Measurements from ENCODE around the gene STT3B. TPM values are rescaled to one million over a fixed set of nuclear protein-coding genes. Genes with fewer than 3 reads are reported as not detected.

STT3B gene
- total RNA-seq, 1 donor = 244 TPM

DNA sequence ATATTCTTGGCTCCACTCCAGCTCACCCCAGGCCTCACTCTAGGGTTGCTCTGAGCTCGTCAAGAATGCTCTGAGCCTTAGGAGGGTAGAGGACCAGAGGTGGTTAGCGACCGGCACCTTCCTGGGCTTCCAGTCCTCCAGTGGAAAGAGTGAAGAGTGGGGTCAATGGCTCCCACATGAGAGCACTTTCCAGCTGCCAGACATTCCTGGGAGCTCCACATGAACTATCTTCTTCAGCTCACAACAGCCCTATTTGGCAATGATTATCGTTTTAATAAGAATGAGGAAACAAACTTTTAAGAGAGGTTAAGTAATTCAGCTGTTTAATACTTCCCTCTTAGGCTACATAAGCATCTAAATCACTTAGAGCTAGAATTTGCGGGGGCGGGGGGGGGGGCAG, 139.3 kb downstream of the STT3B start:
- TF ChIP-seq, protein P1, sequence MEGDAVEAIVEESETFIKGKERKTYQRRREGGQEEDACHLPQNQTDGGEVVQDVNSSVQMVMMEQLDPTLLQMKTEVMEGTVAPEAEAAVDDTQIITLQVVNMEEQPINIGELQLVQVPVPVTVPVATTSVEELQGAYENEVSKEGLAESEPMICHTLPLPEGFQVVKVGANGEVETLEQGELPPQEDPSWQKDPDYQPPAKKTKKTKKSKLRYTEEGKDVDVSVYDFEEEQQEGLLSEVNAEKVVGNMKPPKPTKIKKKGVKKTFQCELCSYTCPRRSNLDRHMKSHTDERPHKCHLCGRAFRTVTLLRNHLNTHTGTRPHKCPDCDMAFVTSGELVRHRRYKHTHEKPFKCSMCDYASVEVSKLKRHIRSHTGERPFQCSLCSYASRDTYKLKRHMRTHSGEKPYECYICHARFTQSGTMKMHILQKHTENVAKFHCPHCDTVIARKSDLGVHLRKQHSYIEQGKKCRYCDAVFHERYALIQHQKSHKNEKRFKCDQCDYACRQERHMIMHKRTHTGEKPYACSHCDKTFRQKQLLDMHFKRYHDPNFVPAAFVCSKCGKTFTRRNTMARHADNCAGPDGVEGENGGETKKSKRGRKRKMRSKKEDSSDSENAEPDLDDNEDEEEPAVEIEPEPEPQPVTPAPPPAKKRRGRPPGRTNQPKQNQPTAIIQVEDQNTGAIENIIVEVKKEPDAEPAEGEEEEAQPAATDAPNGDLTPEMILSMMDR (IDR thresholded peaks at IDR 0.05; ENCODE audit: insufficient read depth, low read depth, low read length) = no peak
- DNase-seq (ENCODE audit: low read depth) = peak; percentile 53
- no peak overlapping the region for H3K4me3 ChIP-seq (ENCODE audit: low read depth, low read length)

GRCh38 chr3:31673950-31674349, 141.2 kb downstream of the STT3B start:
- H3K4me3 ChIP-seq (ENCODE audit: low read depth, low read length) = no peak overlapping the region
- TF ChIP-seq, protein P1 (IDR thresholded peaks at IDR 0.05; ENCODE audit: insufficient read depth, low read depth, low read length) = no peak
- DNase-seq (ENCODE audit: low read depth) = no peak

DNA sequence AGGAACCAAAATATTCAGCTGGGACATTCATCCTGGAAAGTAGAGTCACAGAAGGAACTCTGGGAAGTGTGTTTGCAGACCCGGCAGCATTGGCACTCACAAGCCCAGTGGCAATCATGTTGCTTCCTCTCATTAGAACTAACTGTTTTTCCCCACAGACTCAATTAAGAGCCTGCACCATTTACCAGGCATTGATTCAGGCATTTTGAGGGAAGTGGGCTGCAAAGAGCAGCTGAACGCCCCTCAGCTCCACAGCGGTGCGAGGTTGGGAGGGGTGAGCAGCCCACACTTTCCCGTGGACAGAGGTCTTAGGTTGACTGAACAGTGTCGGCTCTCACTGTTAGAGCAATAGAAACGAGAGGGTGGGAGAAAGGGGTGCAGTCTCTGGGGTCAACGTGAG, 143.8 kb downstream of the STT3B start:
- no peak for DNase-seq (ENCODE audit: low read depth)
- TF ChIP-seq, protein P1 (IDR thresholded peaks at IDR 0.05; ENCODE audit: insufficient read depth, low read depth, low read length) = no peak
- no peak overlapping the region for H3K4me3 ChIP-seq (ENCODE audit: low read depth, low read length)

GRCh38 chr3:31680072-31680870, 147.5 kb downstream of the STT3B start:
- no peak overlapping the region for H3K4me3 ChIP-seq (ENCODE audit: low read depth, low read length)
- TF ChIP-seq, protein P1 (IDR thresholded peaks at IDR 0.05; ENCODE audit: insufficient read depth, low read depth, low read length) = no peak
- no peak for DNase-seq (ENCODE audit: low read depth)

All from fibroblast of villous mesenchyme (primary cell).